Measurements from ENCODE around the gene TMEM39B. TPM values are rescaled to one million over a fixed set of nuclear protein-coding genes. Genes with fewer than 3 reads are reported as not detected.
"Not testable (repeated sequence)": the region's sequence is repeated elsewhere in the genome, so short reads cannot be mapped to it uniquely, and the experiment has no call there.

TMEM39B gene
- total RNA-seq, 1 experiment from 2014 or later = 14.3 TPM

GRCh38 chr1:32143302-32143695, 70.6 kb downstream of the TMEM39B start:
- not testable (repeated sequence) for H3K27me3 ChIP-seq (ENCODE audit: control insufficient read depth, insufficient read depth, low read length); H3K4me3 ChIP-seq (ENCODE audit: insufficient read depth, low read depth, low read length); DNase-seq; H3K36me3 ChIP-seq (replicated peaks; ENCODE audit: control insufficient read depth, insufficient read depth, low read length)

DNA sequence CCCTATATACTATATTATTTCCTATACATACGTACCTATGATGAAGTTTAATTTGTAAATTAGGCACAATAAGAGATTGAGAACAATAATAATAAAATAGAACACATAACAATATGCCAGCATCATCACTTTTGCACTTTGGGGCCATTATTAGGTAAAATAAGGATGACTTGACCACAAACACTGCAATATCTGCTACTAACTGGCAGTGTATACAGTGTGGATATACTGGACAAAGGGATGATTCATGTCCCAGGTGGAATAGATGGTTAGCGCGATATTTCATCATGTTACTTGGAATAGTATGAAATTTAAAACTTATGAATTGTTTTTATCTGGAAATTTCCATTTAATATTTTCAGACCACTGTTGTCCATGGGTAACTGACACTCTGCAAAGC, 71.3 kb downstream of the TMEM39B start:
- Histone ChIP-seq H3K4me3 (ENCODE audit: insufficient read depth, low read depth, low read length) (no peak overlapping the region), H3K27me3 (ENCODE audit: control insufficient read depth, insufficient read depth, low read length) (no peaks in the 10 kb centered on the region), H3K36me3 (replicated peaks; ENCODE audit: control insufficient read depth, insufficient read depth, low read length) (no peaks in the 10 kb centered on the region)

GRCh38 chr1:32147799-32148198, 75.1 kb downstream of the TMEM39B start:
- not testable (repeated sequence) for H3K36me3 ChIP-seq (replicated peaks; ENCODE audit: control insufficient read depth, insufficient read depth, low read length); H3K4me3 ChIP-seq (ENCODE audit: insufficient read depth, low read depth, low read length); DNase-seq

More for the DNA sequence above, 71.3 kb downstream of the TMEM39B start:
- no peak for DNase-seq

GRCh38 chr1:32150847-32151246, 78.1 kb downstream of the TMEM39B start:
- Histone ChIP-seq H3K36me3 (replicated peaks; ENCODE audit: control insufficient read depth, insufficient read depth, low read length) (no peaks in the 10 kb centered on the region; the same call in 1 of the 2 replicates), H3K4me3 (ENCODE audit: insufficient read depth, low read depth, low read length) (no peak overlapping the region), H3K27me3 (ENCODE audit: control insufficient read depth, insufficient read depth, low read length) (no peaks in the 10 kb centered on the region)
- no peak for DNase-seq

More at GRCh38 chr1:32147799-32148198, 75.1 kb downstream of the TMEM39B start:
- H3K27me3 ChIP-seq (ENCODE audit: control insufficient read depth, insufficient read depth, low read length) = not testable (repeated sequence)

DNA sequence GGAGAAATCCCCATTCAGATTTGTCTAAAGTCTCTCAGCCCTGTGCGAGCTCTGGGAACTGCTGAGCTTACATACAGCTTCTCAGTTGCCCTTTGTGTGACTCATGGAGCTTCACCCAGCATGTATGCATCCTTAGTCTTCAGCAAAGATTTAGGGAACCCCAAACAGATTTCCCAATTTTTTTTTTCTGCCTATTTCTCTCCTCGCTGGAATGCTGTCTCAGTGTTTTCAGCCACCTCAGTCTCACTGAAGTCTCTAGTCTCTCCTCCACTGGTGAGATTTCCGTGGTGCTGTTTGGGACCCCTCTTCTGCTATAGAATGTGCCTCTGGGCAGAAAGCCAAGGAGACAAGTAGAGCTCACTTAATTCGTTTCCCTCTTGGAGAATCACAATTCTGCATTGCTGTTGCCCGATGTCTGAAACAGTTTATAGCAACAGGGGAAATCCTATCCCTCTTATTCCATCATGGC, 78.6 kb downstream of the TMEM39B start:
- H3K36me3 ChIP-seq (replicated peaks; ENCODE audit: control insufficient read depth, insufficient read depth, low read length) = peaks cover 2% of the 10 kb centered on the region; the same call in 1 of the 2 replicates
- no peaks in the 10 kb centered on the region for H3K27me3 ChIP-seq (ENCODE audit: control insufficient read depth, insufficient read depth, low read length)
- no peak overlapping the region for H3K4me3 ChIP-seq (ENCODE audit: insufficient read depth, low read depth, low read length)
- DNase-seq = no peak

Other genes starting within 250 kb of the TMEM39B start
- gene PTP4A2, start 134.6 kb upstream of the TMEM39B start, total RNA-seq (2014; rRNA removed; shearing (Covaris generic)) = 307 and 444 TPM in 2 replicates
- 84.7 and 108 TPM in 2 replicates for gene KHDRBS1, start 59.1 kb upstream of the TMEM39B start, total RNA-seq (2014; rRNA removed; shearing (Covaris generic))
- 101 and 111 TPM in 2 replicates for gene KPNA6, start 35.1 kb downstream of the TMEM39B start, total RNA-seq (2014; rRNA removed; shearing (Covaris generic))
- gene TXLNA, start 106.7 kb downstream of the TMEM39B start, total RNA-seq (2014; rRNA removed; shearing (Covaris generic)) = 70.2 and 77.3 TPM in 2 replicates
- gene CCDC28B, start 127.7 kb downstream of the TMEM39B start, total RNA-seq (2014; rRNA removed; shearing (Covaris generic)) = 56.0 and 57.8 TPM in 2 replicates
- gene IQCC, start 132.7 kb downstream of the TMEM39B start, total RNA-seq (2014; rRNA removed; shearing (Covaris generic)) = 8.3 and 8.7 TPM in 2 replicates
- gene DCDC2B, start 136.2 kb downstream of the TMEM39B start, total RNA-seq (2014; rRNA removed; shearing (Covaris generic)) = not detected in 2 replicates
- 11.8 and 16.3 TPM in 2 replicates for gene TMEM234, start 149.4 kb downstream of the TMEM39B start, total RNA-seq (2014; rRNA removed; shearing (Covaris generic))
- gene EIF3I, start 149.5 kb downstream of the TMEM39B start, total RNA-seq (2014; rRNA removed; shearing (Covaris generic)) = 458 and 547 TPM in 2 replicates
- gene FAM167B, start 174.3 kb downstream of the TMEM39B start, total RNA-seq (2014; rRNA removed; shearing (Covaris generic)) = 3.1 and 4.1 TPM in 2 replicates
- 70.5 and 75.8 TPM in 2 replicates for gene LCK, start 178.3 kb downstream of the TMEM39B start, total RNA-seq (2014; rRNA removed; shearing (Covaris generic))
- gene HDAC1, start 219.1 kb downstream of the TMEM39B start, total RNA-seq (2014; rRNA removed; shearing (Covaris generic)) = 133 and 151 TPM in 2 replicates

Measured in H7 (cell line).